H4 (cell line): Measurements from ENCODE around the gene PCSK5. TPM values are rescaled to one million over a fixed set of nuclear protein-coding genes. Genes with fewer than 3 reads are reported as not detected.
"Not testable (repeated sequence)": the region's sequence is repeated elsewhere in the genome, so short reads cannot be mapped to it uniquely, and the experiment has no call there.

Experiments
- DNase-seq: peaks from one replicate; pipeline ENCODE4 v3.0.0-alpha.2; 2015; ENCODE audit warnings: low spot score
- total RNA-seq: library from RNA; depleted of rRNA; stranded (reverse); fragments of >200 nt; shearing (Covaris generic); gene quantifications from 2 replicates; pipeline ENCODE4 v1.2.3, GENCODE V29; 2014

The PCSK5 gene
- total RNA-seq, 1 experiment from 2014 or later: 2.4 TPM

DNA sequence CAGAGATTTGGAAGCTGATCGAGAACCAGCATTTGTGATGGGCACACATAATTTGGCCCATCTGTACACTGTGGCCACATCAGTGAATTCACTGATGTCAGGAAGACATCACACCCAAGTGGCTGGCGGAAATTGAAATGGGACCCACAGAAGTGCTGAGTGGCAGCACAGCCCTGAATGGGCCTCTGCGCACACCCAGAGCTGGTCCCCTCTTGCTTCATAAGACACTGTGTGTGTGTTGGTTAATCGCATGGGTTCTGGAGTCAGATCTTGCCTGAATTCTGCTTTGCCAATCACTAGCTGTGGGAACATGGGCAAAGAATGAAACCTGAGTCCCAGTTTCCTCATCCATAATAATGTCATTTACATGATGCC is 72.2 kb downstream of the PCSK5 start:
- no peak for DNase-seq

DNA sequence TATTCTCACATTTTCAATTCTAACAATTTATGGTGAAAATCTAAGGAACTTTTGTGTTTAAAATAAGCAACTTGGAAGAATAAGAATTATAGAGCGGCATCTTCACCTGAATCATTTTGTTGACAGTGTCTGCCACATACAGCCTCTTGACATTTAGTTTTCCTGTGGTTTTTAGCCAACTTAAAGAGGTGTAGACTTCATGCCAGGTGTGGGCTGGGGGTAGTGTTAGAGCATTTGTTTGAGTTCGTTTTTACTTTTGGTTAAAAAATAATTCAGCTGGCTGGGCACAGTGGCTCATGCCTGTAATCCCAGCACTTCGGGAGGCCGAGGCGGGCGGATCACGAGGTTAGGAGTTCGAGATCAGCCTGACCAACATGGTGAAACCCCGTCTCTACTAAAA is 72.8 kb downstream of the PCSK5 start:
- DNase-seq: not testable (repeated sequence)

DNA sequence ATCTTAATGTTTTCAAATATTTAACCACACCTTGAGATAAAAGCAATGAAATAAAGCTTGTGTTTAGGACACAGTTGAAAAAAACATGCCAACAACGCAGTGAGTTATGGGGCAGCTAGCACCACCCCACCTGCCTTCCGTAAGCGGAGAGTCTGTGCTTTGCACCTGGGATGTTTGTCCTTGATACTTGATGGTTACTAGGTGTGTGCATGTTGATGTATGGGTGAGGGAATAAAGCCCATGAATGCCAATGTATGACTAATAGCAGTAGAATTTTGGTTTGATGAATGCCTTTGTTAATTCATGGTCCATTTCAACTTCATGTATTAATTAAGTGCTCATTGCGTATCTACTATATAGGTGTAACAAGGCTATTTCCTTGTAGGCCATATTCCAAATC is 74.0 kb downstream of the PCSK5 start:
- DNase-seq: no peak

DNA sequence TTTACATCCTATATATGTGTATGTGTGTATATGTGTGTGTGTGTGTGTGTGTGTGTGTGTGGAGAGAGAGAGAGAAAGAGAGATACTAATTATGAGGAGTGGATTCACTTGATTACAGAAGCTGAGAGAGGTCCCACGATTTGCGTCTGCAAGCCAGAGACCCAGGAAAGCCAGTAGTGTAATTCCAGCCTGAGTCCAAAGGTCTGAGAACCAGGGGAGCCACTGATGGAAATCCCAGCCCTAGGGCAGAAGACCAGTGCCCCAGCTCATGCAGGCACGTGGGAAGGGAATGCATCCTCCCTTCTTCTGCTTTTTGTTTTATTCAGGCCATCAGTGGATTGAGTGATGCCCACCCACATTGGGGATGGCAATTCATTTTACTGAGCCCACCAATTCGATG is 74.8 kb downstream of the PCSK5 start:
- DNase-seq: no peak

DNA sequence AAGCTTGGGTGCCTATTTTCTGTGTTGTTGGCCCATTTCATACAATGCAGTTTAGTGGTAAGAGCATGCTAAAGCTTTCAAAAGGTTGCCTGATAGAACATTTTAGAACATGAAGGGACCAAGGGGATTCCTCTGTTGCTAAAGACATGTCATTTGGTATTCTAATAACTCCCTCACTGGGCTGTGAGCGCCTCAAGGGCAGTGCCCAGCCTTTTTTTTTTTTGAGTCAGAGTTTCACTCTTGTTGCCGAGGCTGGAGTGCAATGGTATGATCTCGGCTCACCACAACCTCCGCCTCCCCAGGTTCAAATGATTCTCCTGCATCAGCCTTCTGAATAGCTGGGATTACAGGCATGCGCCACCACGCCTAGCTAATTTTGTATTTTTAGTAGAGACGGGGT is 77.1 kb downstream of the PCSK5 start:
- DNase-seq: no peak

DNA sequence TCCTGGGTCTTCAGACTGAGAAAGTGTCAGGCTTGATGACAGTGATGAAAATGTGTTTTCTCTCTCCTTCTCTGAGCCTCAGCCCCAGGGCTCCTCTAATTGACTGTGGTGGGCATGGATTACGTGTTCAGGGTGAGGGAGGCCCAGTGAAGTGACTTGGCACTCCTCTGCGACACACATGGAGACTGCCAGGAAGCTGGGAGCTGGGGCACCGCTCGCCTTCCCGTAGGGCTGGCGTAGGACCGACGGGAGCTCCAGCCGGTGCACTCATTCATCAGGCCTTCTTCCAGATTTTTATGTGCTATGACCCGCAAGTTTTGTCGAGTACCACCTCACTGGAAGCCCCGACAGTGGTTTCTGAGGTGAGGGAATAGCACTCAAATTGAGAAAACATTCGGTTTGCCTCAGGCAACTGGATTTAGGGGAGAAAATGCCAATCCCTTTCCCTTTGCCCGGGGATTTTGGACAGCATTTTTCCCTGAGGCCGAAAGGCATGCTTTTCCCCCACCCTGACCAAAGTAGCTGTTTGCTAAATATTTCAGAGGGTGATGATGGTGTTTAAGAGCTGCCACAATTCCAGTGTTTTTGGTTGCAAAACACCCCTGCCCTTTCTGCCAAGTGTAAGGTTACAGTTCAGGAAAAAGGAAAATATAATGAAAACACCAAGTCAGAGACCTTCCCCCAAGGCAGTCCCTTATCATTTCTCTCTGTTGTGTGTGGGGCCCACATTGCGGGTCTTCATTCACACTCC is 83.7 kb downstream of the PCSK5 start:
- DNase-seq: peak; percentile 58

DNA sequence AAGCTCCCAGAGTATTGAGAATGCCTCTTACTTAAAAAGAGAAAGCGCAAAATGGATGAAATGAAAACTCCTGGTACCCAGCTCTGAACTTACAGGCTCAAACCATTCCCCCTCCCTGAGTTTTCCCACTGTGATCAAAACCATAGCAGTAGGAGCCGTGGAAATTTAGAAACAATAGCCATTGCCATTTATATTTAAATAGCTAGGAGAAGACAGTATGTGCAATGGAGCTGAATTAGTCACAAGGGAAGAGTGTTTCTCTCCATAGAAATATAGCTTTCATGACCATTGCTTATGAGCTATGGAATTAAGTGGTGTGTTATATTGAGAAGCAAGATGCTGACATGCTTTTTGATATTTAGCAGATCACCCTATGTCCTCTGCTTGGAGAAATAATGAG is 84.6 kb downstream of the PCSK5 start:
- no peak for DNase-seq

DNA sequence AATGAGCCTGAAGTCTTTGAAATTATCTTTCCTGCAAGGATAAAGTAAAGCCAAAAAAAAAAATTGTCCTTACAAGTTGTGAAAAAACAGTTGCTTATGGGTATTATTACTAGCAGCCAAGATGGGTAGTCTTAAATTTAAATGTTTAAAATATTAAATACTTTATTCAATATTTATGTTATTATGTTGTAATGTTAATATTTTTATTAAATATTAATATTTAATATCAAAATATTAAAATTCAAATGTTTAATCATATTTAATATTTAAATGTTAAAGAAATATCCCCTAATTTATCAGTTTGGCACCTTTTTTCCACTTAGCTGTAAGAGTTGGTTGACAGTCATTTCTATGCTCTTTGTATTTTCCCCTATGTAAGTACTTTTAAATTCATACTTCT is 86.1 kb downstream of the PCSK5 start:
- no peak for DNase-seq

DNA sequence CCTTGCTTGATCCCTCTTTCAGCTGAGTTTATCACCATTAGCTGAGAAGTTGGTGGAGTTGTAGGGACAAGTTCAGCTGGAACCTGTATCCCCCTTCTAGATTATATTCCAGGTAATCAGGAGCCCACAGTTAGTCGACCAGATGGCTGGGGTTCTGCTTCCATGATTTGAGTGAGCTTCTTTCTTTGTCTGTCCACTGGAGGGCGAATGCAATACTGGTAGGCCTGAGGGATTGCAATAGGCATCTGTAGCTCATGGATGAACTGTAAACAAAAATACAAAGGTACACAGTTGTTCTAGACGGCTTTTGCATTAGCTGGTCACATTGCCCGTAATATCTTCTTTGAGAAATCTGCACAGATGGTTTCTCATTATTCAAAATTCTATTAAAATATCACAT is 88.9 kb downstream of the PCSK5 start:
- peak; percentile 29 for DNase-seq

DNA sequence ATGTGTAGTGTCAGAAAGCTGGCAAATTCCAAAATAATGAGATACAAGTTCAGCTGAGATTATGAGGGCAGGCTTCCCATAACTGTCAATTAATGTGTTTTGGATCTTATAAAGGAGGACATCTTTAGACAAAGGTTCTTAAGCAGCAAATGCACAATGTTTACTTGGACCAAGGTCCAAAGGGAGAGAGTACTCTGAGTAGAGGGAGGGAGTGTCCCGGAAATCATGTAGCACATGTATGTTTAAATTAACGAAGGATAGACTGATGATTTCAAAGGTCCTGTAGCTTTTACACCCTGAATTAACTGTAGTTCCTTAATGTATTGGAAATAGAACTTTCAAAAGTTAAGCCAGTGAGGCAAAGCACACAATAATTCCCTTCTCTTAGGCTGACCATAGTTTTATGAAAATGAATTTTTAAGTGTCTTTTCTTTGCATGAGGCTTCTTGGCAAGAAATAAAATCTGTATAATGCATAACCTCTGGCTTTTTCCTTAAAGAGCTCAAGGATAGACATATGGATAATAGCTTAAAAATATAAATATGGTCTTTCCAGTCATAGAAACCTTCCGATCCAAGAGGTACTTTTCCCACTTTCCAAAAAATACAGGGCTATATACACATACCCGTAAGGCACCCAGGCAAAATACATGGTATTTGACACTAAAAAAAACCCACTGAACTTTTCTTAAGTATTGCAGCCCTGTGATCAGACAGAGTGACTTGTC is 93.0 kb downstream of the PCSK5 start:
- no peak for DNase-seq

DNA sequence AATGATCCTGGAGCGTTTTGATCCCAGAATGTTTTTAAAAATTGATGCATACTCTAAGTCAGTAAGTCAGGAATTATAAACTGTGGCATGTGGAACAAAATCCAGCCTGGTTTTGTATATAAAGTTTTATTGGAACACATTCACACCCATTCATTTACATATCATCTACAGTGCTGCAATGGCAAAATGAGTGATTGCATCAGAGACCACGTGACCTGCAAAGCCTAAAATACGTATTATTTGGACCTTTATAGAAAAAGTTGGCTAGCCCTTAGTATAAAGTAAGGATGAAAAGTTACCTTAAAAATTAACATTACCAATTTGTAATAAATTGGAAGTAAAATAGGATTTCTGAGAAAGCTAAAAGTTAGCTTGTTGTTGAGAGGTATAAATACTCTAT is 95.0 kb downstream of the PCSK5 start:
- DNase-seq: no peak

- no peak for DNase-seq
These were observed 98.2 kb downstream of the PCSK5 start for GRCh38 chr9:75988663-75989062.

- DNase-seq: no peak
These were observed 99.7 kb downstream of the PCSK5 start for GRCh38 chr9:75990156-75990555.

- DNase-seq: no peak
These were observed 100.3 kb downstream of the PCSK5 start for GRCh38 chr9:75990576-75991304.

DNA sequence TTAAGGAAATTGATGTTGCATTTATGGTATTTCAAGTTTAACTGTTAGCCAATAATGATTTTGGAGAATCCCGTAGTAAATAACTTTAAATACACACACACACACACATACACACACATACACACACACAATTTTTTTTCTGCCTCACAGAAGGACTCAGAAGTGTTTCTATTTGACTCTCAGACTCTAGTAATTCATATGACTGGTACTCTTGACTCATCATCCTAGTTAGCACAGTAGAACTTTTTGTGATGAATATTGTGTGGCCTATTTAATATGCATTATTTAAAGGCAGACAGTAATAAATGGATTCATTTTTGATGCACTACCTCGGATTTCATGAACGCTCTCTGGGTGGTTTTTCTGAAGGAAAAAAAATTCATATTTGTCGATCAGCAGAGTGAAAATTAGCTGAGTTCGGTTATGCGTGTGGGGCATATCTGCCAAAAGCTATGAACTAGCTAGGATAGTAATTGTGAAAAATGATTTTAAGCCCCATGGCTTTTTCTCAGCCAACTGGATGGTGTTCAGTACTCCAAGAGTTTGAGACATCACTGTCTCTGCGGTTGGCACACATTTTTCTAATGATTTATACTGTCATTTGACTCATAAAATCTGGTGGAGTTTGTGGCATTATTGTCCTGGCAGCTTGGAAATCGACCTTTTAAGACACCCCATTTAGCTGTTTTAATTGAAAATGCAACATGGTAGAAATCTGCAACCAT is 102.2 kb downstream of the PCSK5 start:
- DNase-seq: no peak

DNA sequence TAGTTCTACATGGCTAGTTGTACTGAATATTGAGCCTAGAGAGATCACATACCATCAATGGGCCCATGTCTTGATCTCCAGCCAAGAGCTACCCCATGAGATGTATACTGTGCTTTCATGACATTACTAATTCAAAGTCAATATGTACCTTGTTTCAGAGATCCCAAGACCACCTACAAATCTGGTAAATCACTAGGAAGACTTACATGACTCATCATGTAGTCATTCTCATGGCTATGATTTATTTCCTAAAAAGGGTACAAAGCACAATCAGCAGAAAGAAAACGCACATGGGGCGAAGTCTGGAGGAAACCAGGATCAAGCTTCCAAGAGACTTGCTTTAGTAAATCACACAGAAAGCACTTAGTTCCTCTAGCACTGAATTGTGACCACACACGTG is 103.0 kb downstream of the PCSK5 start:
- DNase-seq: peak; percentile 17

DNA sequence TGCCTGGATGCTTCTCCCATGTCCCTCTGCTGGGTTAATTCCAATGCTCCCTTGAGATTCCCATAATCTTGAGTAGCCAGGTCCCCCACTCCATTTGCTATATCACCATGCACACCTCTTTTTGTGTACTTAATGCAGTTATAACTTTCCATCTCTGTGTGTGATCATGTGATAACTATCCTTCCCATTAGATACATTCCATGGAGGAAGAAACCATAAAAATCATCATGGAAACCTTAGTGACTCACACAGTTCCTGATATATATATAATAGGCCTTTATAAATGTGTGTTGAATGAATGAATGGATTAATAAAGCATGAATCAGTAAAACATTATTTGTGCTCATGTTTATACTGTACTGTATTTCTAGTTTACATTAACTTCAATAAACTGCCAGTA is 104.6 kb downstream of the PCSK5 start:
- no peak for DNase-seq

- no peak for DNase-seq
These were observed 106.3 kb downstream of the PCSK5 start for GRCh38 chr9:75996726-75997125.

DNA sequence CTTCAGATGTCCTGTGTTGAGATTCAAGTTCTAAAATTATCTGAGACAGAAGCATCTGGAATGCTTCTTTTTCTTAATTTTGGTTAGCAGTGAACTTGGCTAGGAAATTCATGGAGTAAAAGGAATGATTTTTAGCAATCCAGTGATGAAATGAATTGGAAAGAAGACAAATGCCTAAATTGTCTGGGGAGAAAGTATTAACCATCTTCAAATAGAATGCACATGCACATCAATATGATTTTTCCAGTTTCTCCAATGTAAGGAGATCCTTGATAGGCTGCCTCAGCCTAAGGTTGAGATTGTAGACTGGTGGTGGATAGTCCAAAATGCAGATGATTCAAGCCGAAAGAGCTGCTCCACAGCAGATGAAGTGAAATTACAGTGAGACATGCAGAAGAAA is 106.7 kb downstream of the PCSK5 start:
- no peak for DNase-seq

DNA sequence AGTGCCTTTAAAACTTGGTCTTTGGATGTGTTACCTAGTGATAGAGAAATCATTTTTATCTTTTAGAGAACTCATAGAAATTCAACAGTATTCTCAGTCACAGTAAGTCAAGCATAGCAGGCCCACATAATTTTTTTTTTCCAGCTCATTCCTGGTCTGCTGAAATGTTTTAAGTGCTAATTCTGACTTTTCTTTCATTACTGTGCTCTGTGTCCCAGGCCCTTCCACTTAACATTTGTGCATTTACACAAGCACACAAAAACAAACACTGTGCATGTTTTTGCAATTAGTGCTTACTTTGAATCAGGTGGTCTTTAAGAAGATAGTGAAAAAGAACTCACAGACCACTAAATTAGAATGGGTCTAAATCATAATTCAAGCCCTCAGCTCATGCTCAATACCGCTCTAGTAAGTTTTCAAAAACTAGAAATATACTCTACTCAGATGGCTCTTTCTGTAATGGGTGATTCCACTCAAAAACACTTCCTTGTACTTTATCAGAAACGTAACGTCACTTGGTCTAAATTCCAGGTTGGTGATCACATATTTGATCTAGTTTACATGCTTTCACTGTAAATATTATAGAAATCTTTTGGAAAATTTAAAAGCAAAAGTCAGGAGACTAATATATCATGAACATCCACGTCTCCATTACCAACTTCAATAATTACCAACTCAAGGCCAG is 107.8 kb downstream of the PCSK5 start:
- DNase-seq: no peak

- no peak for DNase-seq
These were observed 111.0 kb downstream of the PCSK5 start for GRCh38 chr9:76001459-76001858.

DNA sequence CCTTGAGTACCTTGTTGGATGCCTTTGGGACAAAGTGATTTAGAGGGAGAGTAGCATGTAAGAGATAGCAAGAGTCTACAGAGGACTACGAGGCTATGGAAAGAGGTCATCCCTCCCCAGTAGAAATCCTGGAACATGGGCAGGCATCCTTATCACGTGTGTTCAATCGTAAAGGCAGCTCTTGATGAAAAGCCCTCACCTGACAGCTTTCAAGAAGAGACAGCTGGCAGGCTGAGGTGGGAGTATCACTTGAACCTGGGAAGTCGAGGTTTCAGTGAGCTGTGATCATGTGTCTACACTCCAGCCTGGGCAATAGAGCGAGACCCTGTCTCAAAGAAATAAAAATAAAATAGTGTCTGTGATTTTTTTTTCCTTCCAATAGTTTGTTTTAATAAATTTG is 112.6 kb downstream of the PCSK5 start:
- no peak for DNase-seq
